Measurements from ENCODE around the gene CCDC91. TPM values are rescaled to one million over a fixed set of nuclear protein-coding genes. Genes with fewer than 3 reads are reported as not detected.

CCDC91 gene
- total and polyA plus RNA-seq, 2 of the 4 experiments (the other 2 are of a cell fraction): 8.6 to 14.7 TPM

DNA sequence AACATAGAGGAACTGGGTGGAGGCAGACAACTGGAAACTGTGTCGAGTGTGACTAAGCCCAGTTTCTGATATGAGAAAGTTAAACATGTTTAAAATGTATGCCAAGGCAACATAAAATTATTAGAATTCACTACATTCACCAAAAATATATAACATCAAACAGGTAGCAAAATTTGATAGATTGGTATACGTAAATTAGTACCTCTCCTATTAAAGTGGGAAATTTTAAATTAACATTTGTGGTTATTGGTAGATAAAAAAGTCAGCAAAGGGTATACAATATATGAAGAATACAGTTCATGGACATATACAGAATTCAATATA lies 53.0 kb downstream of the CCDC91 start:
- WGBS, 2 experiments (ENCODE audit: extremely low coverage in 2 of 2, insufficient read length in 1 of 2): no CpG with 5 or more reads among the region's 2 CpGs
- H2BK20ac ChIP-seq (ENCODE audit: low read depth, low read length): no peak overlapping the region
- no peaks in the 10 kb centered on the region for H3K9me1 ChIP-seq (ENCODE audit: insufficient read depth, low read length)
- H3K18ac ChIP-seq (ENCODE audit: low read depth, low read length): no peak overlapping the region
- H2AK9ac ChIP-seq (replicated peaks; ENCODE audit: low read depth, low read length, poor library complexity): no peak overlapping the region
- no peak overlapping the region for H3K14ac ChIP-seq (replicated peaks; ENCODE audit: low read depth, low read length)
- H3K9me3 ChIP-seq (ENCODE audit: control insufficient read depth, insufficient read depth, low read length): no peaks in the 10 kb centered on the region
- no peak overlapping the region for H3K27ac ChIP-seq (ENCODE audit: insufficient read depth, low read length)
- intact Hi-C loops (cut with micrococcal nuclease): no loop called here
- dilution Hi-C loops (cut with HindIII; ENCODE audit: low sequenced_read_pairs, unreplicated experiment): no loop called here
- TF ChIP-seq CHD1 (IDR thresholded peaks at IDR 0.05; ENCODE audit: low read depth, low read length) (no peak), MAFK (IDR thresholded peaks at IDR 0.05; ENCODE audit: low read depth, low read length) (no peak), RCOR1 (IDR thresholded peaks at IDR 0.05; ENCODE audit: insufficient replicate concordance, low read length) (no peak), RFX5 (IDR thresholded peaks at IDR 0.05; ENCODE audit: low read depth, low read length) (no peak)
- TF ChIP-seq, protein P1, sequence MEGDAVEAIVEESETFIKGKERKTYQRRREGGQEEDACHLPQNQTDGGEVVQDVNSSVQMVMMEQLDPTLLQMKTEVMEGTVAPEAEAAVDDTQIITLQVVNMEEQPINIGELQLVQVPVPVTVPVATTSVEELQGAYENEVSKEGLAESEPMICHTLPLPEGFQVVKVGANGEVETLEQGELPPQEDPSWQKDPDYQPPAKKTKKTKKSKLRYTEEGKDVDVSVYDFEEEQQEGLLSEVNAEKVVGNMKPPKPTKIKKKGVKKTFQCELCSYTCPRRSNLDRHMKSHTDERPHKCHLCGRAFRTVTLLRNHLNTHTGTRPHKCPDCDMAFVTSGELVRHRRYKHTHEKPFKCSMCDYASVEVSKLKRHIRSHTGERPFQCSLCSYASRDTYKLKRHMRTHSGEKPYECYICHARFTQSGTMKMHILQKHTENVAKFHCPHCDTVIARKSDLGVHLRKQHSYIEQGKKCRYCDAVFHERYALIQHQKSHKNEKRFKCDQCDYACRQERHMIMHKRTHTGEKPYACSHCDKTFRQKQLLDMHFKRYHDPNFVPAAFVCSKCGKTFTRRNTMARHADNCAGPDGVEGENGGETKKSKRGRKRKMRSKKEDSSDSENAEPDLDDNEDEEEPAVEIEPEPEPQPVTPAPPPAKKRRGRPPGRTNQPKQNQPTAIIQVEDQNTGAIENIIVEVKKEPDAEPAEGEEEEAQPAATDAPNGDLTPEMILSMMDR (conservative IDR thresholded peaks at IDR 0.05; ENCODE audit: low read depth, low read length): no peak
- TF ChIP-seq, protein P2, sequence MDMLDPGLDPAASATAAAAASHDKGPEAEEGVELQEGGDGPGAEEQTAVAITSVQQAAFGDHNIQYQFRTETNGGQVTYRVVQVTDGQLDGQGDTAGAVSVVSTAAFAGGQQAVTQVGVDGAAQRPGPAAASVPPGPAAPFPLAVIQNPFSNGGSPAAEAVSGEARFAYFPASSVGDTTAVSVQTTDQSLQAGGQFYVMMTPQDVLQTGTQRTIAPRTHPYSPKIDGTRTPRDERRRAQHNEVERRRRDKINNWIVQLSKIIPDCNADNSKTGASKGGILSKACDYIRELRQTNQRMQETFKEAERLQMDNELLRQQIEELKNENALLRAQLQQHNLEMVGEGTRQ (IDR thresholded peaks at IDR 0.05; ENCODE audit: low read depth, low read length): no peak
- TF ChIP-seq, protein P3, sequence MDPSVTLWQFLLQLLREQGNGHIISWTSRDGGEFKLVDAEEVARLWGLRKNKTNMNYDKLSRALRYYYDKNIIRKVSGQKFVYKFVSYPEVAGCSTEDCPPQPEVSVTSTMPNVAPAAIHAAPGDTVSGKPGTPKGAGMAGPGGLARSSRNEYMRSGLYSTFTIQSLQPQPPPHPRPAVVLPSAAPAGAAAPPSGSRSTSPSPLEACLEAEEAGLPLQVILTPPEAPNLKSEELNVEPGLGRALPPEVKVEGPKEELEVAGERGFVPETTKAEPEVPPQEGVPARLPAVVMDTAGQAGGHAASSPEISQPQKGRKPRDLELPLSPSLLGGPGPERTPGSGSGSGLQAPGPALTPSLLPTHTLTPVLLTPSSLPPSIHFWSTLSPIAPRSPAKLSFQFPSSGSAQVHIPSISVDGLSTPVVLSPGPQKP (IDR thresholded peaks at IDR 0.05; ENCODE audit: borderline replicate concordance, low read depth, low read length): no peak
- no peak overlapping the region for H3K4ac ChIP-seq (ENCODE audit: low read depth, low read length)
- no peak overlapping the region for H4K91ac ChIP-seq (ENCODE audit: insufficient read depth, low read depth, low read length)
- no peak overlapping the region for H2BK5ac ChIP-seq (ENCODE audit: low read depth, low read length, poor library complexity, severe bottlenecking)
- H2BK120ac ChIP-seq (ENCODE audit: low read depth, low read length): no peak overlapping the region
- no peak overlapping the region for H4K8ac ChIP-seq (ENCODE audit: low read depth in 2 of 2, low read length in 2 of 2)
- H3K79me1 ChIP-seq (ENCODE audit: low read depth in 1 of 2, low read length in 2 of 2): peaks cover 6 to 16% of the 10 kb centered on the region in 2 experiments
- no TSS peak for BruUV-seq (replicated peaks)
- POLR2A ChIA-PET (ENCODE audit: unreplicated experiment): no interaction called here
- CTCF ChIA-PET: no interaction called here
- no peak overlapping the region for H4K5ac ChIP-seq (ENCODE audit: low read depth, low read length)
- H3K56ac ChIP-seq (ENCODE audit: extremely low read depth, insufficient read depth, low read length): no peak overlapping the region
- H3K4me2 ChIP-seq (ENCODE audit: low read depth, low read length): no peak overlapping the region
- no peaks in the 10 kb centered on the region for H4K20me1 ChIP-seq (ENCODE audit: insufficient read depth, low read length)
- H3K23ac ChIP-seq (ENCODE audit: low read depth, low read length): no peak overlapping the region
- no peaks in the 10 kb centered on the region for H3K36me3 ChIP-seq (ENCODE audit: control insufficient read depth, insufficient read depth, low read length)
- in situ Hi-C loops (cut with MboI; ENCODE audit: low sequenced_read_pairs): no loop called here
- no peak overlapping the region for H2AK5ac ChIP-seq (ENCODE audit: low read depth, low read length)
- no peaks in the 10 kb centered on the region for H3K4me1 ChIP-seq (ENCODE audit: control insufficient read depth, insufficient read depth, low read length)
- H3K9ac ChIP-seq (ENCODE audit: low read depth, low read length): no peak overlapping the region
- H2BK15ac ChIP-seq (ENCODE audit: low read depth, low read length): no peak overlapping the region
- H3K4me3 ChIP-seq (ENCODE audit: insufficient read depth, low read depth, low read length): no peak overlapping the region
- ATAC-seq (ENCODE audit: low read depth) (no peak), DNase-seq (no peak)
- no peaks in the 10 kb centered on the region for H3K27me3 ChIP-seq (ENCODE audit: control insufficient read depth, insufficient read depth, low read length)
- no peak overlapping the region for H2AFZ ChIP-seq (replicated peaks; ENCODE audit: low read length, poor library complexity)

Data from IMR-90 (cell line).